ENCODE data around the gene DBN1. TPM values are rescaled to one million over a fixed set of nuclear protein-coding genes. Genes with fewer than 3 reads are reported as not detected.

DBN1 gene
- total RNA-seq, result 10 to 100 TPM; 82.5 to 87.0 TPM

DNA sequence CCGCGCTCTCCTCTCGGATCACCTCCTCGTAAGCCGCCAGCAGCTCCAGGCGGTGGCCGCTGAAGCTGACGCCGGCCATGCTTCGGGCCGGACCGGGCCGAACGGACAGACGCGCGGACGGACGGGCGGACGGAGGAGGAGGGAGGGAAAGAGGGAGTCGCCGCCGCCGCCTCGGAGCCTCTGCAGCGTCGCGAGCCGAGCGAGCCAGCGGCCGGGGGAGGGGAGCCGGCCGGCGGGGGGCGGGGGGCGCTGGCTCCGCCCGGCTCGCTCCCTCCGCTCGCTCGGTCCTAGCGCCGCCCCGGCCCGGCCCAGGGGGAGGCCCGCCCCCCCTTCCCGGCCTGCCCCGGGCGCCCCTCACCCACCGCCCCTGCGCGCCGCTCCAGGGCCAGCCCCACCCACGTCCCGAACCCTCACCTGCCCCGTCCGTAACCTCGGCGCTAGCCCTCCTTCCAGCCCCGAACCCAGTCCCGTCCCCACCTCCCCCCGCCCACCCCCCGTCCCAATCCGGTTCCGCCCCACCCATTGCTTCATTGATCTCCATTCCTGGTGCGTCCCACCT lies at the start of gene DBN1:
DBN1 (minus strand) TSS at position 192 of the 559 bp plus-strand sequence; CDS start at position 79, 113 bp downstream.
- Mint-ChIP-seq H3K4me3 (peak within 1 kb of the TSS; percentile 83), H3K36me3 (peaks cover 6% of the 10 kb centered on the region), H3K27me3 (no peaks in the 10 kb centered on the region), H3K4me1 (peaks cover 60% of the 10 kb centered on the region), H3K27ac (peak within 1 kb of the TSS; percentile 85), H3K9me3 (no peaks in the 10 kb centered on the region)
- peak; percentile 70 for DNase-seq
- POLR2A ChIA-PET, result interaction anchor here (0.7 to 4.0 kb wide), 12 partner anchors 11 to 83 kb away, joined by 3 to 34 read pairs (median 10); partner anchors contain the start of genes DDX41, PDLIM7 and PRR7
- ATAC-seq (ENCODE audit: low read depth), result peak; percentile 25

- DNase-seq (no peak), ATAC-seq (ENCODE audit: low read depth) (no peak)
- Mint-ChIP-seq H3K36me3 (peaks cover 18% of the 10 kb centered on the region), H3K4me3 (no peak overlapping the region), H3K9me3 (no peaks in the 10 kb centered on the region), H3K4me1 (peaks cover 23% of the 10 kb centered on the region), H3K27ac (peak overlapping the region; percentile 81), H3K27me3 (no peaks in the 10 kb centered on the region)
- POLR2A ChIA-PET, result no interaction called here
Measured at GRCh38 chr5:177520916-177521513, 47.6 kb upstream of the DBN1 start.

DNA sequence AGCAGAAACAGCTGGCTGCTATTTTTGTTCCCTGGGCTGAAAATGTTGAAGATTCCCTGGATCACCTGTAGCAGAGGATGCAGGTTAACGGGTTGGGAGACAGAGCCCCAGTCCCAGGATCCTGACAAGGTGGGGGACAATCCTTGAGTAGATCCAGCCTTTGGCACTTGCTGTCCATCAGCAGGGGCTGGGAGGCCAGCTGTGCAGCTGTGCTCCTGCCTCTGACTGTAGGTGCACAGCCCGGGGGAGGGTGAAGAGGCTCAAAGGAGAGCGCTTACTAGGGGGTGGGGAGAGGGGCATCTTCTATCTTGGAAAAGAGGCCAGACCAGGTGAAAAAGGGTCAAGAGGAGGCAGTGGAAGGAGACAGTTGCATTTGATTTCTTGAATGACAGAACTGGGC lies 46.8 kb upstream of the DBN1 start:
- DNase-seq (no peak), ATAC-seq (ENCODE audit: low read depth) (no peak)
- Mint-ChIP-seq H3K27ac (peak overlapping the region; percentile 81), H3K36me3 (peaks cover 25% of the 10 kb centered on the region), H3K9me3 (no peaks in the 10 kb centered on the region), H3K27me3 (no peaks in the 10 kb centered on the region), H3K4me3 (no peak overlapping the region), H3K4me1 (peaks cover 30% of the 10 kb centered on the region)
- POLR2A ChIA-PET, result interaction anchor here (0.6 kb wide), 1 partner anchor 204 kb away, joined by 3 read pairs; no protein-coding TSS in a partner anchor

DNA sequence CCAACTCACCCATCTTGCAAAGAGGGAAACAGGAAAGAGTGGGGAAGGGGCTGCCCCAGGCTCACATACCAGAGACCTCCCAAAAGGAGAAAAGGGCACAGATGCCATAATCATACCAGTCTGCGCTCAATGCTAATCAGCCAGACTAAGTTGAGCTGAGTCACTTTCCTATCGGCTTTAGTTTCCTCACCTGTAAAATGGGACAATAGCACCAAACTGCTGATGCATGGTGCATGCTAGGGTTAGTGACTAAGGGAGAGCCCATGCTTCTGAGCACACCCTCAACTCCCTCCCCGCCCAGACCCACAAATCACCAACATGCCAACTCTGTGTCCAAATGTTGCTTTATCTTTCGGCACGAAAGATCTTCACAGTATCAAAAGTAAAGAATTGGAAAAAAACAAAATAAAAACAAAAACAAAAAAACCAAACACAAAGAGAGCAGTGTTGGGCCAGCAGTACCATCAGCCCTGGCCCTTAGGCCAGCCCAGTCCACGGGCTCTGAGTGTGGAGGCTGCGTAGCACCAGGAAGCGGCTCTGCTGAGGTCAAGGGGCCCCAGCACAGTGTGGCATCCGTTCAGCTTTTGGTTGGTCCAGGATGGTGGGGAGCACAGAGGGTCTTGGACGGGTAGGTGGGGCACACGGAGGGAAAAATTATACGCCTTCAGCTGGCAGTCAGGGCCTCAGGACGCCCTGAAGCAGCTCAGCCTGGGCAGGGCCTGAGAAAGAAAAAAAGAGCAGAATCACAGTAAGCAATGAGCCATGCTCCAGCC lies 46.2 kb upstream of the DBN1 start:
- Mint-ChIP-seq H3K9me3 (no peaks in the 10 kb centered on the region), H3K4me1 (peaks cover 35% of the 10 kb centered on the region), H3K36me3 (peaks cover 28% of the 10 kb centered on the region), H3K27me3 (no peaks in the 10 kb centered on the region), H3K27ac (peak overlapping the region; percentile 45), H3K4me3 (no peak overlapping the region)
- DNase-seq (no peak), ATAC-seq (ENCODE audit: low read depth) (no peak)
- POLR2A ChIA-PET, result interaction anchor here (0.6 to 1.2 kb wide), 3 partner anchors 21 to 204 kb away, joined by 3 to 4 read pairs (median 3); no protein-coding TSS in a partner anchor

DNA sequence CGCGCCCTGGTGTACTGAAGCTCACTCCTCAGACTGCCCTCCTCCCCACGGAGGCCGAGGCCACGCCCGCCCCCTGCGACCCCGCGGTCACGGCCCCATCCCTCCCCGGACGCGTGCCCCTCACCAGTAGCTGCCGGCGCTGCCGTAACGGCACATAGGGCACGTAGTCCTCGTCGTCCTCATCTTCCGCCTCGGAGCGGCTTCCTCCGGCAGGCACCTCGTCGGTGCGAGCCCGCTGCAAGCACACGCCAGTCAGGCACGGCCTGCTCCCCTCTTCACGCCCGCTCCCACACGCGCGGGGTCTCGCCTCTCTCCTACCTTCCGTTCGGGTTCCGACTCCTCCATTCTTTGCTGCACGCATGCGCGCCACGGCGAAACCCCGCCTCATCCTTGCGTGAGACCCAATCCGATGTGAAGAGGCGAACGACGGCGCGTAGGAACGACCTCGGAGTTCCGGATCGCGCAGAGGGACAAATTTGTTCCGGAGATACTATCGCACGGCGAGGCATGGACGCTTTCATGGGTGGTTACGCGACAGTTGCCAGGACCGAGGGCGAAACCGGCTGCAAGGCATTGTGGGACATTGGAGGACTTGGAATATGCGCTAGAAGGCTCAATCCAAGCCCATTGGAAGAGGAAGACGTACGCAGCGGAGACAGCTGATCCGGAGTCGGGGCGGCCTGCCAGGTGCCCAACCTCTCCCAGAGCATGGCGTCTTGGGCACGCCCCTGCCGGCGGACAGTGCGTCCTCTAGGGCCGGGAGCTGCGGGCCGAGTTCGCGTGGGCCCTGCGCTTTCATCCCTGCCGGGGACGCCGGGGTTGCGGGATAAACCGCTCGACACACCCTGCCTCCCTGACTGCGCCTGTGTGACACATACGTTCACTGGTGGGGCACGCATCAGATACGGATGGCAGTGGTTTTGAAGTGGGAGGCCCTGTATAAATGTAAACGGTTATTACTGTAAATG lies 43.5 kb upstream of the DBN1 start, which contains the start of gene DDX41:
DDX41 (minus strand) TSS at position 361 of the 968 bp plus-strand sequence; CDS start at position 345, 16 bp downstream.
- Mint-ChIP-seq H3K27me3 (no peaks in the 10 kb centered on the region), H3K4me1 (peaks cover 41% of the 10 kb centered on the region), H3K36me3 (peaks cover 40% of the 10 kb centered on the region), H3K9me3 (no peaks in the 10 kb centered on the region), H3K4me3 (peak within 1 kb of the TSS; percentile 99), H3K27ac (peak within 1 kb of the TSS; percentile 90)
- ATAC-seq (ENCODE audit: low read depth) (peak; percentile 91), DNase-seq (peak; percentile 97)
- POLR2A ChIA-PET, result interaction anchor here (1.3 to 2.8 kb wide), 4 partner anchors 20 to 75 kb away, joined by 3 to 13 read pairs (median 4); partner anchors contain the start of genes PDLIM7 and TMED9

- ATAC-seq (ENCODE audit: low read depth), result no peak
- no peaks in the 10 kb centered on the region for H3K9me3 Mint-ChIP-seq
- H3K36me3 Mint-ChIP-seq, result peaks cover 44% of the 10 kb centered on the region
Measured at GRCh38 chr5:177515580-177515979, 42.1 kb upstream of the DBN1 start.

DNA sequence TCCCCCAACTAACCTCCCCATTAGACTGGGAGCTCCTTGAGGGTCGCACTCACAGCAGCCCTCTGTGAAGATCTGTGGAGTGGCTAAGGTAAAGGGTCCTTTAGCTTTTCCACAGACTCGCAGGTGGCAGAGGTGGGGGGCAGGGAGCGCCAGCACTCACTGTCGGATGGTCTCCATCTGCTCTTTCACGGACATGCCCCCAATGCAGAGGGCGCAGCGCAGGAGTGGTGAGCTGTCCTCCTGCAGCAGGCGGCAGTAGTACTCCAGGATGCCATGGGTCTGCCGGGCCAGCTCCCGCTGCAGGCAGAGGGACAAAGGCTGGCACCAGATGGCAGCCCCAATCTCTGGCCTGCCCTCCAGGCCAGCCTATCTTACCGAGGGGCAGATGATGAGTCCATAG lies 41.1 kb upstream of the DBN1 start:
- Mint-ChIP-seq H3K36me3 (peaks cover 40% of the 10 kb centered on the region), H3K27me3 (no peaks in the 10 kb centered on the region), H3K4me1 (peaks cover 33% of the 10 kb centered on the region), H3K27ac (peak overlapping the region; percentile 58), H3K9me3 (no peaks in the 10 kb centered on the region), H3K4me3 (no peak overlapping the region)
- POLR2A ChIA-PET, result interaction anchor here (0.9 kb wide), 1 partner anchor 124 kb away, joined by 3 read pairs; no protein-coding TSS in a partner anchor
- DNase-seq (no peak), ATAC-seq (ENCODE audit: low read depth) (no peak)

More at GRCh38 chr5:177515580-177515979, 42.1 kb upstream of the DBN1 start:
- Mint-ChIP-seq H3K4me1 (peaks cover 33% of the 10 kb centered on the region), H3K4me3 (peak overlapping the region; percentile 99), H3K27me3 (no peaks in the 10 kb centered on the region), H3K27ac (peak overlapping the region; percentile 64)
- POLR2A ChIA-PET, result interaction anchor here (0.6 to 2.8 kb wide), 5 partner anchors 19 to 136 kb away, joined by 3 to 13 read pairs (median 4); partner anchors contain the start of genes PDLIM7 and TMED9
- DNase-seq, result no peak

- DNase-seq (no peak), ATAC-seq (ENCODE audit: low read depth) (no peak)
- Mint-ChIP-seq H3K36me3 (peaks cover 40% of the 10 kb centered on the region), H3K4me3 (peak overlapping the region; percentile 47), H3K27me3 (no peaks in the 10 kb centered on the region), H3K4me1 (peaks cover 30% of the 10 kb centered on the region), H3K9me3 (no peaks in the 10 kb centered on the region), H3K27ac (no peak overlapping the region)
- POLR2A ChIA-PET, result no interaction called here
Measured at GRCh38 chr5:177513500-177513899, 40.1 kb upstream of the DBN1 start.

- H3K36me3 Mint-ChIP-seq, result peaks cover 41% of the 10 kb centered on the region
- no peak overlapping the region for H3K4me3 Mint-ChIP-seq
- ATAC-seq (ENCODE audit: low read depth), result no peak
- POLR2A ChIA-PET, result no interaction called here
- peaks cover 30% of the 10 kb centered on the region for H3K4me1 Mint-ChIP-seq
- H3K27ac Mint-ChIP-seq, result no peak overlapping the region
- DNase-seq, result no peak
- H3K9me3 Mint-ChIP-seq, result no peaks in the 10 kb centered on the region
- H3K27me3 Mint-ChIP-seq, result no peaks in the 10 kb centered on the region
Measured at GRCh38 chr5:177512736-177513380, 39.4 kb upstream of the DBN1 start.

DNA sequence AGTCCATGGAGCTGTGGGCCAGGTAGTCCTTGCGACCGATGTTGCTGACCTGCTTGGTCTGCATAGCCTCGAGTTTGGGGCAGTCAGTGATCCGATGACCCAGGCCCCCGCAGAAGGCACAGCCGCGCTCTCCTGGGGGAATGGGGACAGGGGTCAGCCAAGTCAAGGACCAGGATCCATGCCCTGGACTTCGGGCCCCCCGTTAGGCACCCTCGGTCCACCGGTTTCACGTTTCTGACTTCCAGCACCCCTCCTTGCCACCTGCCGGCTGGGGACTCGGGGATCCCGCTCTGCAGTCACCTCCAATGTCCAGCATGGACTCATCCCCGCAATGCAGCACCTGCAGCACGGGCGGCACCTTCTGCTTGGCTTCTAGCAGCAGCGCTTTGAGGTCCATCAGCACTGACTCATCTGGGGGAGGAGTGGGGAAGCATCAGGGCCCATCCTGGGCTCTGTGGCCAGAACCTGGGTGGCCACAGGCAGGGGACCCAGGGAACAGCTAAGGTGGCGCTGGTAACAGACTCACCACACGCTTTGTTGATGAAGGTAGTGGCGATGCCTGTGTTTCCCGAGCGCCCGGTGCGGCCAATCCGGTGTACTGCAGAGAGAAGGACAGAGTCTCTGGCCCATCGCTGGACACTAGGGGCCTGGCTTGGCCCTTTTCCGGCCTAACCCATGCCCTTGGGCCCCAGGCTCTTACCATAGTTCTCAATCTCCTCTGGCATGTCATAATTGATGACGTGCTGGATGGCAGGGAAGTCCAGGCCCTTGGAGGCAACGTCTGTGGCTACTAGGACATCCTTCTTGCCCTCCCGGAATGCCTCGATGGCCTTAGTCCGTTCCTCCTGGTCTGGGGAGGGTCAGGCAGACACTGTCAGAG lies 38.6 kb upstream of the DBN1 start:
- ATAC-seq (ENCODE audit: low read depth) (no peak), DNase-seq (no peak)
- POLR2A ChIA-PET, result no interaction called here
- H3K4me3 Mint-ChIP-seq, result no peak overlapping the region
- no peak overlapping the region for H3K27ac Mint-ChIP-seq
- H3K9me3 Mint-ChIP-seq, result no peaks in the 10 kb centered on the region
- peaks cover 28% of the 10 kb centered on the region for H3K4me1 Mint-ChIP-seq
- H3K27me3 Mint-ChIP-seq, result no peaks in the 10 kb centered on the region
- peaks cover 41% of the 10 kb centered on the region for H3K36me3 Mint-ChIP-seq

- Mint-ChIP-seq H3K36me3 (peaks cover 38% of the 10 kb centered on the region), H3K9me3 (no peaks in the 10 kb centered on the region), H3K27ac (no peak overlapping the region), H3K27me3 (no peaks in the 10 kb centered on the region), H3K4me1 (peaks cover 24% of the 10 kb centered on the region), H3K4me3 (no peak overlapping the region)
- POLR2A ChIA-PET, result no interaction called here
- ATAC-seq (ENCODE audit: low read depth) (no peak), DNase-seq (no peak)
Measured at GRCh38 chr5:177511181-177511580, 37.7 kb upstream of the DBN1 start.

All from activated naive CD8-positive, alpha-beta T cell treated with anti-CD3 and anti-CD28 coated beads, Interleukin-2, amount 10 ng/mL, durations not matched to agents 7 days and 5 days (primary cell).